Activated B cell treated with CpG ODN at 0.5 μM for 24 hours (primary cell): ENCODE measurements around the gene EIPR1. TPM values are rescaled to one million over a fixed set of nuclear protein-coding genes. Genes with fewer than 3 reads are reported as not detected.

Experiments used
- ATAC-seq: fragments of 200-7000 bp; cut with Tn5 transposase; one replicate; pipeline ENCODE4 v1.10.0; 2021; ENCODE audit warnings: low read depth, mild to moderate bottlenecking, moderate library complexity
- CTCF ChIA-PET: fragments of 350-600 bp; sonication (Branson Sonifier 250); formaldehyde crosslinking; loops from one replicate; lab custom pipeline; 2021; ENCODE audit warnings: antibody characterized with exemption; lab: Charles Lee
- POLR2A ChIA-PET: fragments of 350-600 bp; sonication (Branson Sonifier 250); formaldehyde crosslinking; loops from one replicate; lab custom pipeline; 2021; ENCODE audit warnings: antibody characterized with exemption; lab: Charles Lee
- DNase-seq: peaks from one replicate; pipeline ENCODE4 v3.0.0; 2022
- H3K27ac Mint-ChIP-seq: one replicate; pipeline ENCODE4 v1.8.0; 2020; ENCODE audit warnings: mixed read lengths
- H3K27me3 Mint-ChIP-seq: one replicate; pipeline ENCODE4 v1.8.0; 2021; ENCODE audit warnings: mixed read lengths
- H3K36me3 Mint-ChIP-seq: one replicate; pipeline ENCODE4 v1.8.0; 2021; ENCODE audit warnings: low read depth, mixed read lengths
- H3K4me1 Mint-ChIP-seq: one replicate; pipeline ENCODE4 v1.8.0; 2021; ENCODE audit warnings: mixed read lengths
- H3K4me3 Mint-ChIP-seq: one replicate; pipeline ENCODE4 v1.8.0; 2020; ENCODE audit warnings: mild to moderate bottlenecking, mixed read lengths
- H3K9me3 Mint-ChIP-seq: one replicate; pipeline ENCODE4 v1.8.0; 2020; ENCODE audit warnings: mixed read lengths
- intact Hi-C: fragments of 100-400 bp; cut with micrococcal nuclease; formaldehyde crosslinking; loops from one replicate; pipeline ENCODE4 v1.15.1; 2024
- total RNA-seq: library from RNA; stranded (reverse); gene quantifications from 2 replicates; pipeline ENCODE4 v1.2.3, GENCODE V29; 2022
- TF ChIP-seq, protein P1 (sequence below): fragments of 200-600 bp; IDR thresholded peaks from one replicate; pipeline ENCODE4 v1.8.0; 2022; ENCODE audit warnings: antibody characterized with exemption, mild to moderate bottlenecking

EIPR1 gene
- total RNA-seq, 1 donor from 2014 or later, result 36.3 TPM

DNA sequence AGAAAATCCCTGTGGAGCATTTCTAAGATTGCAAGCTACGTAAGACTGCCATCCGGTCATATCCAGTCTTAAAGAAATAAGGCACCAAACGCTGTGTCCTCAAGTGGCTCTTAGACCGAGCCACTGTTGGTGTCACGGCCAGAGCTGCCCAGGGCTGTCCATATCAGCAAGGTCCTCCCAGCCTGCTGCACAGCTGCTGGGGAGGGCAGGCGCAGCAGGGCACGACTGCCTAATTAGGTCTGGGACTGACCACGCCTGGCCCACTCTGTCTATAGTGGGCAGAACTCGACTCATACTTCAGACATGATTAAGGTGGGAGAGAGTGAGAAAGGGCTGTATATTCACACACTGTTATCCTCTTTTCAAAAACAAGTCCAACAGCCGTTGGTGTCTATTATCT lies 39.3 kb downstream of the EIPR1 start:
- no peaks in the 10 kb centered on the region for H3K9me3 Mint-ChIP-seq
- ChIA-PET POLR2A (no interaction called here), CTCF (no interaction called here)
- DNase-seq, result no peak
- no peaks in the 10 kb centered on the region for H3K27me3 Mint-ChIP-seq
- H3K27ac Mint-ChIP-seq, result no peak overlapping the region
- TF ChIP-seq, protein P1, sequence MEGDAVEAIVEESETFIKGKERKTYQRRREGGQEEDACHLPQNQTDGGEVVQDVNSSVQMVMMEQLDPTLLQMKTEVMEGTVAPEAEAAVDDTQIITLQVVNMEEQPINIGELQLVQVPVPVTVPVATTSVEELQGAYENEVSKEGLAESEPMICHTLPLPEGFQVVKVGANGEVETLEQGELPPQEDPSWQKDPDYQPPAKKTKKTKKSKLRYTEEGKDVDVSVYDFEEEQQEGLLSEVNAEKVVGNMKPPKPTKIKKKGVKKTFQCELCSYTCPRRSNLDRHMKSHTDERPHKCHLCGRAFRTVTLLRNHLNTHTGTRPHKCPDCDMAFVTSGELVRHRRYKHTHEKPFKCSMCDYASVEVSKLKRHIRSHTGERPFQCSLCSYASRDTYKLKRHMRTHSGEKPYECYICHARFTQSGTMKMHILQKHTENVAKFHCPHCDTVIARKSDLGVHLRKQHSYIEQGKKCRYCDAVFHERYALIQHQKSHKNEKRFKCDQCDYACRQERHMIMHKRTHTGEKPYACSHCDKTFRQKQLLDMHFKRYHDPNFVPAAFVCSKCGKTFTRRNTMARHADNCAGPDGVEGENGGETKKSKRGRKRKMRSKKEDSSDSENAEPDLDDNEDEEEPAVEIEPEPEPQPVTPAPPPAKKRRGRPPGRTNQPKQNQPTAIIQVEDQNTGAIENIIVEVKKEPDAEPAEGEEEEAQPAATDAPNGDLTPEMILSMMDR, result no peak
- no peak overlapping the region for H3K4me3 Mint-ChIP-seq
- intact Hi-C loops, result no loop called here
- H3K36me3 Mint-ChIP-seq, result peaks cover 52% of the 10 kb centered on the region
- no peaks in the 10 kb centered on the region for H3K4me1 Mint-ChIP-seq
- ATAC-seq, result no peak

DNA sequence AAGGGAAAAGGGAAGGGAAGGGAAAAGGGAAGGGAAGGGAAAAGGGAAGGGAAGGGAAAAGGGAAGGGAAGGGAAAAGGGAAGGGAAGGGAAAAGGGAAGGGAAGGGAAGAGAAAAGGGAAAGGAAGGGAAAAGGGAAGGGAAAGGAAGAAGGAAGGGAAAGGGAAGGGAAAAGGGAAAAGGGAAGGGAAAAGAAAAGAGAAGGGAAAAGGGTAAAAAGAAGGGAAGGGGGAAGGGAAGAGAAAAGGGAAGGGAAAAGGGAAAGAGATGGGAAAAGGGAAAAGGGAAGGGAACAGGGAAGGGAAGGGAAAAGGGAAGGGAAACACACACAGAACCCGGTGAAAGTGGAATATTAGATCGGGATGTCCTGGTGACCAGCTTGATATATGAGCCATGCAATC lies 40.8 kb downstream of the EIPR1 start:
- intact Hi-C loops, result no loop called here

DNA sequence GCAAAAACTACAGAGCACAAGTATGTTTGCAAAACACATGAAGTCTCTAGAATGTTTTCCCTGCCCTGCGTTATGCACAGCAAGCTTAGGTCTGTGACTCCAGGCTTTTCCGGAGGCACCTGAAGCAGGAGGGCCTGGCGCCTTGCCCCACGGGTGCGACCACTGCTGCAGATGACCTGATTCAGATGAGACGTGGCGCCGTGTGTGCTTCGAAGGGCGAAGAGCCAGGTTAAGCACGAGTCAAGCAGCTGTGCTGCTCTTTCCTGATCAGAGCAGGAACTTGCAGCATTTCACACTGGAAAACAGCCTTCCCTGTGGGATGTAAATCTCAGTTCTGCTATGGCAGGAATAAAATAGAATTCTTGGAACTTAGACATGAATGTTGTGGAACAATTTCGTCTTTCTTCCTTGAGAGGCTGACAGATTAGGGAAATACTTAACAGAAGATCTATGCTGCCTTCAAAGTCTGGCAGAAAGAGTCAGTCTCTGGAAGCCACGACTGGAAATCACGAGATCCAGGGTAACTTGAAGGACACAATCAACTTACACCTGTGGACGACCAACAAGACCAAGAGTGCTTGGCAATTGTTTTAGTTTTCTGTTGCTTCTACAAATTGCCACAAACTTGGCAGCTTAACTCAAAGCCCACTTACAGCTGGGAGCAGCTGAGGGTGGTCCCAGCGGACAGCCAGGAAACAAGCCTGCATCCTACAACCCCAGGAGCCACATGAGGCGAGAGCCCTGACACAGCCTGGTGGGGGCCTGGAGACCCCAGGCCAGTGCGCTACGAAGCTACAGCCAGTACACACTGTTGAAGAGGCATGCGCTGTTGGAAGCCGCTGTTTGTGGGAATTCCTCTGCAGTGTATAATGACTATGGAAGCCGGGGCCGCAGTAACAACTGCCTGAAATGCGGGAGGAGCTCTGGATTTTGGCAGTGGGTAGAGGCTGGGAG lies 42.9 kb downstream of the EIPR1 start:
- H3K9me3 Mint-ChIP-seq, result no peaks in the 10 kb centered on the region
- H3K27ac Mint-ChIP-seq, result no peak overlapping the region
- H3K4me1 Mint-ChIP-seq, result no peaks in the 10 kb centered on the region
- CTCF ChIA-PET, result no interaction called here
- TF ChIP-seq, protein P1, result no peak
- DNase-seq, result no peak
- no peaks in the 10 kb centered on the region for H3K27me3 Mint-ChIP-seq
- no peak overlapping the region for H3K4me3 Mint-ChIP-seq
- ATAC-seq, result no peak
- POLR2A ChIA-PET, result no interaction called here
- peaks cover 69% of the 10 kb centered on the region for H3K36me3 Mint-ChIP-seq
- intact Hi-C loops, result no loop called here

More for the DNA sequence above, 40.8 kb downstream of the EIPR1 start:
- H3K4me1 Mint-ChIP-seq, result no peaks in the 10 kb centered on the region
- H3K4me3 Mint-ChIP-seq, result no peak overlapping the region
- POLR2A ChIA-PET, result no interaction called here
- CTCF ChIA-PET, result no interaction called here
- no peaks in the 10 kb centered on the region for H3K9me3 Mint-ChIP-seq
- no peak overlapping the region for H3K27ac Mint-ChIP-seq
- H3K36me3 Mint-ChIP-seq, result peaks cover 61% of the 10 kb centered on the region
- no peaks in the 10 kb centered on the region for H3K27me3 Mint-ChIP-seq
- TF ChIP-seq, protein P1, result no peak
- DNase-seq (no peak), ATAC-seq (no peak)

DNA sequence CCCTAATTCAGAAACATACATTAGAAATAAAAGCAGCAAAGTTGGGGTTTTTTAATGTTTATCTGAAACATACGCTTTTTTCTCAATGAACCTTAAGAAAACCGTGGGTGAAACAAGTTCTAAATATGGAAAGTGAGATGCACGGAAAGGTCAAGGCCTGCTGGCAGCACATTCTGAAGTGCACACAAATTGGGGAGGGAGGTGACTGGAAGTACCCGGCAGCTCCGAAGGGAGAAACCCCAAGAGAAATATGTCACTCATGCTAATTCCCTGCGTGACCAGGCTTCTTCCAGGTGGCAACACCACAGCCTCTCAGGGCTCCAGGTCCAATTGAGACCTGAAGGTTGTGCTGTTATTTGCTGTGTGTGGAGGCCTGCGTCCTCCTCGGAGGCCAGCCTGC lies 45.5 kb downstream of the EIPR1 start:
- ATAC-seq, result no peak
- POLR2A ChIA-PET, result no interaction called here
- Mint-ChIP-seq H3K9me3 (no peaks in the 10 kb centered on the region), H3K27me3 (no peaks in the 10 kb centered on the region), H3K4me3 (no peak overlapping the region), H3K4me1 (no peaks in the 10 kb centered on the region), H3K27ac (no peak overlapping the region), H3K36me3 (peaks cover 62% of the 10 kb centered on the region)
- TF ChIP-seq, protein P1, result no peak
- DNase-seq, result no peak
- intact Hi-C loops, result no loop called here
- CTCF ChIA-PET, result no interaction called here

DNA sequence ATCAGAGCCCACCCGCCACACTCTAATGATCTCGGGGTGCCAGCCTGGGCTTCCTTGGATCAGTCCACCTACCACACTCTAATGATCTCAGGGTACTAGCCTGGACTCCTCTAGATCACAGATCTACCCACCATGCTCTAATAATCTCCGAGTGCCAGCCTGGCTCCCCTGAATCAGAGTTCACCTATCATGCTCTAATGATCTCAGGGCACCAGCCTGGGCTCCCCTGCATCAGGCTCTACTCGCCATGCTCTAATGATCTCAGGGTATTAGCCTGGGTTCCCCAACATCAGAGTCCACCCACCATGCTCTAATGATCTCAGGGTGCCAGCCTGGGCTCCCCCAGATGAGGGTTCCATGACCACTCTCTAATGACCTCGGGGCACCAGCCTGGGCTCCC lies 48.1 kb downstream of the EIPR1 start:
- no peak for DNase-seq
- Mint-ChIP-seq H3K27ac (peak overlapping the region; percentile 6), H3K4me3 (no peak overlapping the region), H3K4me1 (no peaks in the 10 kb centered on the region), H3K27me3 (no peaks in the 10 kb centered on the region), H3K9me3 (no peaks in the 10 kb centered on the region), H3K36me3 (peaks cover 53% of the 10 kb centered on the region)
- intact Hi-C loops, result no loop called here
- CTCF ChIA-PET, result no interaction called here
- POLR2A ChIA-PET, result no interaction called here
- no peak for ATAC-seq
- TF ChIP-seq, protein P1, result no peak
